ENCODE results near the gene ABAT.

Gene ABAT

DNA sequence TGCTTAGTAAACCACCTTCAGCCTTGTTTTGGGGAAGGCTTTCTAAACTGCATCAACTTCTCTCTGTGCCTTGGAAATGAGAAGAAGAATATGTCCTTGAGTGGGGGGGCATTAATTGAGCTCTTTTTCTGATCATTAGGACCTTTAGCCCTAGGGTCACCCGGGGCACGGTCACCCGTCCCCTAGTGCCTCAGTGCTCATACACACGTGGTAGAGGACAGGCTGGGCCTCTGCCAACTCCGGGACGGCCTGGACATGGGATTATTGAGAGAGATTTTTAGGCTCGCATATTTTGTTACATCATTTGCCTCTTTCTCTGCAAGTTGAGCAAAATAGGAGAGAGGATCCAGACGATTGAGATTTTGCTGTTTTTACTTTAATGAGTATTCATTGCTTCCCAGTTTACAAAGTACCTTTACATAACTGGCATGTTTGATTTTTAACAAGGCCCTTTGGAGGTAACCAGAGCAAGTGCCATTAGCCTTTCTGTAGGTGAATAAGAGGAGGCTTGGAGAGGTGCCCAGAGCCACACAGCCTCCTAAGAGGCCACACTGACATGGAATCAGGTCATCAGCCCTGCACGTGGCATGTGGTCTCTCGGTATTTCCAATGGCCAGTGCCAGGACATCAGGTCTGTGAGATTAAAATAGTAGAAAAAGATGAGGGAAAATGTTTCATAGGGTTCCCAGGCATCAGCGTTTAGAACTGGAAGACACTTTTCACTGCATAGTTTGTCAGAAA lies 134.4 kb downstream of the ABAT start:
- no peaks in the 10 kb centered on the region for H3K4me1 ChIP-seq (ENCODE audit: control insufficient read depth, insufficient read depth, low read length)
- H3K36me3 ChIP-seq (ENCODE audit: control insufficient read depth, insufficient read depth, low read length): peaks cover 59% of the 10 kb centered on the region
- no peak overlapping the region for H3K9ac ChIP-seq (ENCODE audit: low read length)
- H3K27ac ChIP-seq (ENCODE audit: low read depth, low read length): no peak overlapping the region
- no peak overlapping the region for H3K4me3 ChIP-seq (ENCODE audit: low read length)
- no peaks in the 10 kb centered on the region for H3K27me3 ChIP-seq (ENCODE audit: control insufficient read depth, insufficient read depth, low read length)

DNA sequence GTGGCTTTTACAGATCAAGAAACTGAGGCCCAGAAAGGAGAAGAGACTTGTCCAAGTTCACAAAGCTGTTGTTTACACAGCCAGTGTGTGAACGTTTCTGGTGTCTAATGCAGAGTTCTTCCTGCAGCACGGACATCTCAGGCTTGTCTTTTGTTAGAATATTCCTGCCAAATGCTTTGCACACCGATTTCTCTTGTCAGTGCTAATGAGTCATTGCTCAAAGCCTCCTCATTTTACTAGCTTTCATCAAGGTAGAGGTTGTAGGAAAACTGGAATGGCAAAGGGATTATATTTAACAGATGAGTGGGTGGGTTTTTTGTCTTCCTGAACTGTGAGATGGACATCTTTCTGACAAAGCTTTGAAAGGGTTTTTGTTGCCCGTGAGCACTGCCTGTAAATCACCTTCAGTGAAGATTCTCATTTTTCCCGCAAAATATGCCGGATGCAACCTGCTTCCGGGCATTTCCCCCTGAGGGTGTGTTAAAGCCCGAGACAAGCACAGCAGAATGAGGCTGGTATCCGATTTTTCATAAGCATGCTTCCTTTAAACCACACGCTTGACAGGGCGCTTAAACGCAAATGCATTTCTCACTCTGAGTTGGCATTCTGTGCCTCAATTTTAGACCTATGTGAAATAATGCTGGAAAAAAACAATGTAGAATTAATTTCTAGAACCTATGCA lies 137.9 kb downstream of the ABAT start:
- Histone ChIP-seq H3K9ac (ENCODE audit: low read length) (no peak overlapping the region), H3K27me3 (ENCODE audit: control insufficient read depth, insufficient read depth, low read length) (no peaks in the 10 kb centered on the region), H3K4me1 (ENCODE audit: control insufficient read depth, insufficient read depth, low read length) (no peaks in the 10 kb centered on the region), H3K4me3 (ENCODE audit: low read length) (no peak overlapping the region), H3K36me3 (ENCODE audit: control insufficient read depth, insufficient read depth, low read length) (peaks cover 58% of the 10 kb centered on the region), H3K27ac (ENCODE audit: low read depth, low read length) (no peak overlapping the region)

DNA sequence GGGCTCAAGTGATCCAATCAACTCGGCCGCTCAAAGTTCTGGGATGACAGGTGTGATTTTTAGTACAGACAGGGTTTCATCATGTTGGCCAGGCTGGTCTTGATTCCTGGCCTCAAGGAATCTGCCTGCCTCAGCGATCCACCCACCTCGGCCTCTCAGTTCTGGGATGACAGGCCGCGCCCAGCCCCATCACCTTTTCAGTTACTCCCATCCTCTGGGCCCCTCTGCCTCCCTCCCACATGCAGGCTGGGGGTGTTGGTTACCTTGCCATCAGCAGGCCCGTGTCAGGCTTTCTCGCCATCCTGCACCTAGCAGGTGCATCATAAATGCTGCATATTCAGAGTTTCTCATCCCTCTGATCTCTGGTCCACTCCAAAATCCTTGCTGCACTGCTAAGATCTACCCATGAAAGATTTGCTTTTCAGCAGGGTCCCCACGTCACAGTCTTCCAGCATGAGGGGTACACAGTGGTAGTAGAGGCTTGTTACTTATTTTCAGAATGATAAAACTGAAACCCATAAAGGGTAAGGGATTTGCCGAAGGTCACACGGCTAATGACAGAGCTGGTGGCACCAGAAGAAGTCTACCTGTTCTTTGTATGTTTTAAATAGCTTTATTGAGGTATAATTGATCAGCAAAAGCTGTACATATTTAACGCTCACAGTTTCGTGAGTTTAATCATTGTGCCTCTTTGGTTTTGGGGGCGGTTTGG lies 139.8 kb downstream of the ABAT start:
- H3K36me3 ChIP-seq (ENCODE audit: control insufficient read depth, insufficient read depth, low read length): peaks cover 48% of the 10 kb centered on the region
- H3K4me1 ChIP-seq (ENCODE audit: control insufficient read depth, insufficient read depth, low read length): no peaks in the 10 kb centered on the region
- H3K27ac ChIP-seq (ENCODE audit: low read depth, low read length): no peak overlapping the region

DNA sequence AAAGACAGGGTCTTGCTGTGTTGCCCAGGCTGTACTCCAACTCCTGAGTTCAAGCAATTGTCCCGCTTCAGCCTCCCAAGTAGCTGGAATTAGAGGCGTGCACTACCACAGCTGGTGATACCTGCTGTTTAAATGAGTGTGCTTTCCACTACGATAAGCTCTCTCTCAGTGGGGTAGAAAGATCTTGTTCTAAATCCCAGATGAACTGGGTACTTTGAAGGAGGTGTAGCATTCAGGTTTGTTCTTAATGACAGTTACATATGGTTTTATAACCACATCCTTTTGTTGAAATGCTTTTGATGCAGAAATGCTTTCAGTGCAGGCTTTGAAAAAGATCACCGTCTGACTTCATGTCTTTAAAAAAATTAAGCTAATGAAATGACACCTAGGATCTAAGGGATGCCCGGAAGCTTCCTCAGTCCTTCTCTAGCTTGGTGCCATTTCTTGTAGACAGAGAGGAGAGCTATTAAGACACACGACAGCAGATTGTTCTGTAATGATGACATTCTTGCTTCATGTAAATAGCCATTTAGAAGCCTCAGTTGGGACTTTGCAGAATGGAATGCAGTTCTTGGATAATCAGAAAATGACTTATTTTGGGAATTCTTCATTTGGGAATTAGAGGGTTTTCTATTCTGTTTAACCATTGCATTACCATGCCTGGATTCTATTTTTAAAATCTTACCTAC lies 142.7 kb downstream of the ABAT start:
- H3K9ac ChIP-seq (ENCODE audit: low read length): no peak overlapping the region
- H3K36me3 ChIP-seq (ENCODE audit: control insufficient read depth, insufficient read depth, low read length): peaks cover 31% of the 10 kb centered on the region
- H3K4me3 ChIP-seq (ENCODE audit: low read length): no peak overlapping the region
- no peaks in the 10 kb centered on the region for H3K27me3 ChIP-seq (ENCODE audit: control insufficient read depth, insufficient read depth, low read length)
- H3K4me1 ChIP-seq (ENCODE audit: control insufficient read depth, insufficient read depth, low read length): no peaks in the 10 kb centered on the region
- no peak overlapping the region for H3K27ac ChIP-seq (ENCODE audit: low read depth, low read length)

More for the DNA sequence above, 139.8 kb downstream of the ABAT start:
- H3K27me3 ChIP-seq (ENCODE audit: control insufficient read depth, insufficient read depth, low read length): no peaks in the 10 kb centered on the region
- no peak overlapping the region for H3K9ac ChIP-seq (ENCODE audit: low read length)
- H3K4me3 ChIP-seq (ENCODE audit: low read length): no peak overlapping the region

DNA sequence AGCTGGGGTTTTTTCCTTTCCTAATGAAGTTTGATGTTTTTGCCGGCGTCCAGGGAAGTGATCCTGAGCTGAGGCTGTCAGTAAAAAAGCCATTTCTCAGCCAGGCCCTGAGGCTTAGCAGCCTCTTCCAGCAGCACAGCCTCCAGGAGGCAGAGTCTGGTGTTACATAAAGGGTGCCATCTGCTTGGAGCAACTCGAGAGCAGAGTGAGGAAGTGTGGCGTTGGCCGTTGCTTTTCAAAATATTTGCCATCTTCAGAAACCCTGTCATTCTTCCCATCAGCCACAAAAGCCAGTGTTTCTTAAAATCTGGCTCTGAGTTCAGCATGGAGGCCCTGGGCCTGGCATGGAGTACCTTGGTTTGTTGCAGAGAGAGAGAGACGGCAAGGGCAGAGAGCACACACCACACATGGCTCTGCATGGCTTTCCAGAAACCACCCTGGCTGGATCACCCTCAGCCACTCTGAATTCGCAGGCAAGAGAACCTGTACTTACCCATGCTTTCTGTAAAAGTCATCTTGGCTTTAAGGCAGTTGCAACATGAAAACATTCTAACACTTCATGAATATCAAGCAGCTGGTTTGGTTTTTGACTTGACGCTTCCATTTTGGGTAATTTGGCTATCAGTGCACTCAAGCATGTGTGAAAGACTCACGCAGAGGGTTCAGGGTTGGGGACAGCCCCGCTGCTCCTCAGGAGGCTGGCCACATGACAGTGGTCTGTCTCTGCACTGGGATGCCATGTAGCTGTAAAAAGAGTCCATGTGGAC lies 144.3 kb downstream of the ABAT start:
- H3K4me3 ChIP-seq (ENCODE audit: low read length): no peak overlapping the region
- H3K4me1 ChIP-seq (ENCODE audit: control insufficient read depth, insufficient read depth, low read length): no peaks in the 10 kb centered on the region
- H3K36me3 ChIP-seq (ENCODE audit: control insufficient read depth, insufficient read depth, low read length): peaks cover 18% of the 10 kb centered on the region
- H3K9ac ChIP-seq (ENCODE audit: low read length): no peak overlapping the region
- no peak overlapping the region for H3K27ac ChIP-seq (ENCODE audit: low read depth, low read length)
- no peaks in the 10 kb centered on the region for H3K27me3 ChIP-seq (ENCODE audit: control insufficient read depth, insufficient read depth, low read length)

DNA sequence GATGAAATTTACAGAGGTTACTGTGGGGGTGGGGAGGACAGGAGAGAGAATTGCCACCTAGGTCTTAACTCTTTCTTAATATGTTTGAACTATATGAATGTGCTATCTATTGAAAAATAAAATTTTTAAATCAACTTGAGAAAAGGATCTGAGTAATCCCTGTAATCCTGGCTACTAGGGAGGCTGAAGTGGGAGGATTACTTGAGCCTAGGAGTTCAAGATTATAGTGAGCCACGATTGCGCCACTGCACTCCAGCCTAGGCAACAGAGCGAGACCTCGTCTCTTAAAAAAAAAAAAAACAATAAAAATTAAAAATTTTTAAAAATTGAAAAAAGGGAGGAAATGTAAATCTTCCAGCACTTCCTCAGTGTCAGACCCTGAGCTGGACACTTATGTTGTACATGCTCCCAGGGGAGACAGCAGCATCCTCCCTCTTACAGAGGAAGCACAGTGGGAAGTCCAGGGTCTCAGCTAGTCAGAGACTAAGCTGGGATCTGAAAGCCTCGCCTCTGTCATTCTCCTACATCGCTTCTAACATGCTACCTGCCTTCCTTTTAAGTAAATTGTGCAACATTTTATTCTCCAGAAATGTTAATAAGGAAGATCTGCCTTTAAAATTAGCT lies 145.1 kb downstream of the ABAT start:
- H3K27ac ChIP-seq (ENCODE audit: low read depth, low read length): no peak overlapping the region
- H3K36me3 ChIP-seq (ENCODE audit: control insufficient read depth, insufficient read depth, low read length): peaks cover 11% of the 10 kb centered on the region

DNA sequence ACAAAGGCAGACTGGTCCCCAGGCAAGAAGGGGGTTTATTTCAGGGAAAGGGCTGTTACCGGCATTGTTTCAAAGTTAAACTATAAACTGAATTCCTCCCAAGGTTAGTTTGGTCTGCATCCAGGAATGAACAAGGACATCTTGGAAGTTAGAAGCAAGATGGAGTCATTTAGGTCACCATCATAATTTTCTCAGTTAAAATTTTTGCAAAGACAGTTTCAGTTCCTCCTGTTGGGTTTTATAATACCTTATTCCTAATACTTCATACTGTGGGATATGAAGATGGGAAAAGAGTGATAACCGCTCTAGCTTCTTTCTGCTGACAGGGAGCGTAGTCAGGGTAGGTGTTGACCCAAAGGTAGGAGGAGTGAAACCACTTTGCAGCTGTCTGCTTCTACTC lies 148.0 kb downstream of the ABAT start:
- H3K27me3 ChIP-seq (ENCODE audit: control insufficient read depth, insufficient read depth, low read length): no peaks in the 10 kb centered on the region
- H3K9ac ChIP-seq (ENCODE audit: low read length): no peak overlapping the region
- no peak overlapping the region for H3K4me3 ChIP-seq (ENCODE audit: low read length)
- H3K4me1 ChIP-seq (ENCODE audit: control insufficient read depth, insufficient read depth, low read length): no peaks in the 10 kb centered on the region
- no peak overlapping the region for H3K27ac ChIP-seq (ENCODE audit: low read depth, low read length)
- H3K36me3 ChIP-seq (ENCODE audit: control insufficient read depth, insufficient read depth, low read length): peaks cover 9% of the 10 kb centered on the region

More for the DNA sequence above, 145.1 kb downstream of the ABAT start:
- H3K4me1 ChIP-seq (ENCODE audit: control insufficient read depth, insufficient read depth, low read length): no peaks in the 10 kb centered on the region
- no peaks in the 10 kb centered on the region for H3K27me3 ChIP-seq (ENCODE audit: control insufficient read depth, insufficient read depth, low read length)
- no peak overlapping the region for H3K4me3 ChIP-seq (ENCODE audit: low read length)
- H3K9ac ChIP-seq (ENCODE audit: low read length): no peak overlapping the region

DNA sequence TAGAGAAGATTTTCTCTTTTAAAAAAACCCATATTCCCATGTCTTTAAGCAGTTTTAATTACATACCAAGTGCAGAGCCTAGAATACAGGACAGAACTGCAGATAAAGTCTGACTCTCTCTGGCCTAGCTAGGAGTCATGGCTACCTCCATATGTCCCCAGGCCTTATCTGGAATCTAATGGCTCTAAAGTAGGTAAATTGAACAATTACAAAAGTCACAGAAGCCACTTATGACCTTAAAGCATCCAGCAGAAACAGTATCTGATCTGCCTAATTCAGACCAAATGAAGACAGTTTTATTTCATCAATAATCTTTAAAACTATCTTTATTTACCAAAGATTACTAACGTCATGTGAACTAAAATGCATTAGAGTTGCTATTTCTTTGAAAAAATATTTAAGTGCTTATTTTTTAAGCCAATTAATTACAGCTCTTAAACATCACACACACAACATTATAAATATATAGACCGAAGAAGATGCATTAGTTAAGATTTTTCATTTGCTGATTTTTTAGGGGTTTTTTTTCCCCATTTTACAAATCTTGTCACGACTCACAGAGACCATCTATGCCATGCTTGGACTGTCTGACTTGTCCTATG lies 152.0 kb downstream of the ABAT start:
- Histone ChIP-seq H3K4me1 (ENCODE audit: control insufficient read depth, insufficient read depth, low read length) (no peaks in the 10 kb centered on the region), H3K4me3 (ENCODE audit: low read length) (no peak overlapping the region), H3K36me3 (ENCODE audit: control insufficient read depth, insufficient read depth, low read length) (peaks cover 7% of the 10 kb centered on the region), H3K27ac (ENCODE audit: low read depth, low read length) (no peak overlapping the region), H3K9ac (ENCODE audit: low read length) (no peak overlapping the region), H3K27me3 (ENCODE audit: control insufficient read depth, insufficient read depth, low read length) (no peaks in the 10 kb centered on the region)

DNA sequence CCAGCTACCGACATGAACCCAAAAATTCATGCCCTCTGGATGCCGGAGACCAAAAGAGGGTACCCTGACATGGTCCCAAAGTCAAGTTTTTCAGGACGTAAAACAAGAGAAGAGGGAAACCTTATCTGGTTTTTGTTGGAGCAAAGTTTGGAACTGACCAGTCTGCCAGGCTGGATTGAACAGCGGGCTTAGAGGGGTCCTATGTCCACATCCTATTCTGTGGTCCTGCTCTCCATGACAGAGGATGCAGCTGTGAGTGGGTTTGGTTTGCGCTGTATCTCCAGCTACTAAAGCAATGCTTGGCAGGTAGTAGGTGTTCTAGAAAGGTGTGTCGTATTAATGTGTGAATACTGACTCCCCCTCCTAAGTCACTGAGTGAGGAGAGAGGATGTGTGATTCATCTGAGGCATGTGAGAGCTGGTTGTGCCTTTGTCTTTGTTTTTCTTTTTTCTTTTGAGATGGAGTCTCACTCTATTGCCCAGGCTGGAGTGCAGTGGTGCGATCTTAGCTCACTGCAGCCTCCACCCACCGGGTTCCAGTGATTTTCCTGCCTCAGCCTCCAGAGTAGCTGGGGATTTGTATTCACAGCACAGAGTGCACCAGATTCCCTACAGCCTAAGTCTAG lies 154.2 kb downstream of the ABAT start:
- no peak overlapping the region for H3K9ac ChIP-seq (ENCODE audit: low read length)
- peaks cover 11% of the 10 kb centered on the region for H3K36me3 ChIP-seq (ENCODE audit: control insufficient read depth, insufficient read depth, low read length)
- H3K27me3 ChIP-seq (ENCODE audit: control insufficient read depth, insufficient read depth, low read length): no peaks in the 10 kb centered on the region
- no peak overlapping the region for H3K27ac ChIP-seq (ENCODE audit: low read depth, low read length)
- no peak overlapping the region for H3K4me3 ChIP-seq (ENCODE audit: low read length)
- no peaks in the 10 kb centered on the region for H3K4me1 ChIP-seq (ENCODE audit: control insufficient read depth, insufficient read depth, low read length)

DNA sequence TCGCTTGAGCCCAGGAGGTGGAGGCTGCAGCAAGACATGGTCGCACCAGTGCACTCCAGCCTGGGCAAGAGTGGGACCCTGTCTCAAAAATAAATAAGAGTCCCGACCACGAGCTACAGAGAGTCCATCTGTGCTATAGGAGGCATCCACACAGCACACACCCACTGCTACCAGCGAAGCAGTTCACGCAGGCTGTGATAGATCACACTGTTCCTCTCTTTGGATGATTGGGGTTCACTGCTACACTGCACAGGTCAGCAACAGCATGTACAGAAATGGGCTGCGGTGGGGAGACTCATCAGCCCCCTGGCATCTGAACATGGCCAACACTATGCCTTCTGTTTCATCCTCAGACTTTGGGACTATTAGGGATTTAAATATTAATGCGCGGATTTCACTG lies 157.0 kb downstream of the ABAT start:
- peaks cover 11% of the 10 kb centered on the region for H3K36me3 ChIP-seq (ENCODE audit: control insufficient read depth, insufficient read depth, low read length)

More for the DNA sequence above, 157.0 kb downstream of the ABAT start:
- Histone ChIP-seq H3K9ac (ENCODE audit: low read length) (no peak overlapping the region), H3K4me1 (ENCODE audit: control insufficient read depth, insufficient read depth, low read length) (no peaks in the 10 kb centered on the region), H3K27ac (ENCODE audit: low read depth, low read length) (no peak overlapping the region), H3K27me3 (ENCODE audit: control insufficient read depth, insufficient read depth, low read length) (no peaks in the 10 kb centered on the region), H3K4me3 (ENCODE audit: low read length) (no peak overlapping the region)

Data from rectal smooth muscle tissue (tissue), 1 donor.